C4-2B (cell line): ENCODE results near the gene RANBP3L.
"Not testable (repeated sequence)": the region's sequence is repeated elsewhere in the genome, so short reads cannot be mapped to it uniquely, and the experiment has no call there.

Experiments used
- H3K27ac ChIP-seq: fragments of 450-650 bp; 2 replicates; pipeline ENCODE4 v1.5.1; 2017
- ZFX ChIP-seq: fragments of 450-650 bp; IDR thresholded peaks from 2 replicates; pipeline ENCODE4 v1.6.1; 2017
- TF ChIP-seq, protein P1 (sequence below): fragments of 450-650 bp; conservative IDR thresholded peaks from 2 replicates; pipeline ENCODE4 v1.5.1; 2017; ENCODE audit warnings: mild to moderate bottlenecking

The RANBP3L gene

DNA sequence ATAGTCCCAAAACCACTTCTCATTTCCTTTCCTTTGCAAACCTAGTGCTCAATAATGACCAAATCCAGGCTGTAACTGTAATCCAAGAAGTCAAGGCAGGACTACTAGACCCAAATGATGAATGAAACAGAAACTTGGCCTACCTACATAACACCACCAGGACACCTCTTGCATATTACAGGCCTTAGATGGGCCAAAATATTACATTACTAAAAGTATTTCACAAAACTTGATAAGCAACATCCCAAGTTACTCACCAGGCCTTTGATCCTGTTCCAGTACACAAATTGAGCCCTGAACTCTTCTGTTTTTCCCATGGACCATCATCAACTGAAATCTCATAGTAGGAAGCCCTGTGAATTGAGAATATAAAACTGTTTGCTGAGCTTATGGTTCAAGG, 94.8 kb downstream of the RANBP3L start:
- H3K27ac ChIP-seq = no peak overlapping the region
- no peak for TF ChIP-seq ZFX
- TF ChIP-seq, protein P1, sequence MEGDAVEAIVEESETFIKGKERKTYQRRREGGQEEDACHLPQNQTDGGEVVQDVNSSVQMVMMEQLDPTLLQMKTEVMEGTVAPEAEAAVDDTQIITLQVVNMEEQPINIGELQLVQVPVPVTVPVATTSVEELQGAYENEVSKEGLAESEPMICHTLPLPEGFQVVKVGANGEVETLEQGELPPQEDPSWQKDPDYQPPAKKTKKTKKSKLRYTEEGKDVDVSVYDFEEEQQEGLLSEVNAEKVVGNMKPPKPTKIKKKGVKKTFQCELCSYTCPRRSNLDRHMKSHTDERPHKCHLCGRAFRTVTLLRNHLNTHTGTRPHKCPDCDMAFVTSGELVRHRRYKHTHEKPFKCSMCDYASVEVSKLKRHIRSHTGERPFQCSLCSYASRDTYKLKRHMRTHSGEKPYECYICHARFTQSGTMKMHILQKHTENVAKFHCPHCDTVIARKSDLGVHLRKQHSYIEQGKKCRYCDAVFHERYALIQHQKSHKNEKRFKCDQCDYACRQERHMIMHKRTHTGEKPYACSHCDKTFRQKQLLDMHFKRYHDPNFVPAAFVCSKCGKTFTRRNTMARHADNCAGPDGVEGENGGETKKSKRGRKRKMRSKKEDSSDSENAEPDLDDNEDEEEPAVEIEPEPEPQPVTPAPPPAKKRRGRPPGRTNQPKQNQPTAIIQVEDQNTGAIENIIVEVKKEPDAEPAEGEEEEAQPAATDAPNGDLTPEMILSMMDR = no peak

DNA sequence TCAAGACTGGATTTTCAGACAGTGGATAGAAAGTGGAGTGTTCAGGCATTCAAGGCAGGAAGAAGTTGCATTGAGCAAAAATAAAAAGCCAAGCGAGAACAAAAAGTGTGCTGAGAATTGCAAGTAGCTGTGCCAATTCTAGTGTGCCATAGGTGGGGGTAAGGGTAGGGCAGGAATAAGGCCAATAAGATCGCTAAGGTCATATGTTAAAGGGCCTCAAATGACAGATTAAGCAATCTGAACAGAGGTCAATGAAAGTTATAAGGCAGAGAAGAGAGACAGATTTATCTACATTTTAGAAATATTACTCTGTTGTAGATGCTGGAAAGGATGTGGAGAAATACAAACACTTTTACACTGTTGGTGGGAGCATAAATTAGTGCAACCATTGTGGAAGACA, 96.4 kb downstream of the RANBP3L start:
- H3K27ac ChIP-seq = no peak overlapping the region
- TF ChIP-seq, protein P1 = no peak
- TF ChIP-seq ZFX = no peak

DNA sequence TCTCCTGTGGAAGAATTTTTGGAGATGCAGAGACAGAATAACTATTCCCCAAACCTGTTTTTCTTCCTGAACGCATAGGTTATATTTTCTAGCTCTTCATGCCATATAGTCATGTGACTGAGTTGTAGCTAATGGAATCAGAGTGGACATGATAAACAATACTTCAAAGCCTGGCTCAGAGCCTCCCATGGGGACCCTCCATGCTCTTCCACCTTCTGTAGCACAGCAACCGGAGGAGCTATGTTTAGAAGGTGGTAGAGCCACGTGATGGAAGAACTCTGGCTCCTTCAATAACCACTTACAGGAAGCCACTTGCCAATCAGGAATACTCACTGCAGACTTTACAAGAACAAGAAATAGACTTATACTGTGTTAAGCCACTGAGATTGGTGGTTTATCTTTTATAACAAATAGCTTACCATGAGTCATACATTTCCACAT, 99.2 kb downstream of the RANBP3L start:
- no peak overlapping the region for H3K27ac ChIP-seq
- TF ChIP-seq, protein P1 = no peak
- no peak for TF ChIP-seq ZFX

DNA sequence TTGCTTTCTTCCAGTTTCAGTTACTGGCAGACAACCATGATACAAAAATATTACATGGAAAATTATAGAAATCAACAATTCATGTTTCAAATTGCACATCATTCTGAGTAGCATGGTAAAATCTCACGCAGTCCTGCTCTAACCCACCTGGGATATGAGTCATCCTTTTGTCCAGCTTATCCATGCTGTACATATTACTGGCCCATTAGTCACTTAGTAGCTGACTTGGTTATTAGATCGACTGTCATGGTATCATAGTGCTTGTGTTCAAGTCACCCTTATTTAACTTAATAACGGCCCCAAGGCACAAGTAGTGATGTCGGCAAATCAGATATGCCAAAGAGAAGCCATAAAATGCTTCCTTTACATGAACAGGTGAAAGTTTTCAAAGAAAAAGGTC, 101.2 kb downstream of the RANBP3L start:
- no peak overlapping the region for H3K27ac ChIP-seq
- TF ChIP-seq, protein P1 = no peak
- no peak for TF ChIP-seq ZFX

DNA sequence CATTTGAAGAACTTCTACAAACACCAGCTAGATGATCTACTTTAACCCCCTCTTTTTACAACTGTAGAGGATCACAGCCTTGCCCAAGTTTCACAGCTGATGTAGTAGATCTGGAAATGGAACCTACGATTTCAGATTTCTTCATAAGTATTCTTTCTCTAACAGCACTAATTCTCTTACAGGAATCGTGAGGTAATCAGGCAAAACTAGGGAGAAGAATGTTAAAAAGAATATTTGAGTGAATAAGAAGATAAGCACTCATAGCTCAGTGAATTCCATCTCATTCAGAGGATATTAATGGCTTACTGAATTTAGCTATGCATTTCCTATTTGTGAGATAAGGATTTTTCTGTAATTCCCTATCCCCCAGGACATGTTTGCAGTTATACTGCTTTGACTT, 102.1 kb downstream of the RANBP3L start:
- H3K27ac ChIP-seq = no peak overlapping the region
- no peak for TF ChIP-seq ZFX
- TF ChIP-seq, protein P1 = no peak

DNA sequence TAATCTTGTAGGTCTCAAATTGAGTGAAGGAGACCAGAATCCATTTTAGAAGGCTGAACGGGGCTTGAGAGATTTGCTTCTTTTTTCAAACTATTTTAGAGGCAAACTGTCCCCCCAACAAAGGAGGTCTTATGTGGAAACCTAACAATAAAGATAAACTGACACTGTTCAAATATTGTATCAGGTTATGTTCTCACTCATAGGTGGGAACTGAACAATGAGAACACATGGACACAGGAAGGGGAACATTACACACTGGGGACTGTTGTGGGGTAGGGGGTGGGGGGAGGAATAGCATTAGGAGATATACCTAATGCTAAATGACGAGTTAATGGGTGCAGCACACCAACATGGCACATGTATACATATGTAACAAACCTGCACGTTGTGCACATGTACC, 102.9 kb downstream of the RANBP3L start:
- H3K27ac ChIP-seq = not testable (repeated sequence)
